Measurements from ENCODE around the gene MYO9A.

DNA sequence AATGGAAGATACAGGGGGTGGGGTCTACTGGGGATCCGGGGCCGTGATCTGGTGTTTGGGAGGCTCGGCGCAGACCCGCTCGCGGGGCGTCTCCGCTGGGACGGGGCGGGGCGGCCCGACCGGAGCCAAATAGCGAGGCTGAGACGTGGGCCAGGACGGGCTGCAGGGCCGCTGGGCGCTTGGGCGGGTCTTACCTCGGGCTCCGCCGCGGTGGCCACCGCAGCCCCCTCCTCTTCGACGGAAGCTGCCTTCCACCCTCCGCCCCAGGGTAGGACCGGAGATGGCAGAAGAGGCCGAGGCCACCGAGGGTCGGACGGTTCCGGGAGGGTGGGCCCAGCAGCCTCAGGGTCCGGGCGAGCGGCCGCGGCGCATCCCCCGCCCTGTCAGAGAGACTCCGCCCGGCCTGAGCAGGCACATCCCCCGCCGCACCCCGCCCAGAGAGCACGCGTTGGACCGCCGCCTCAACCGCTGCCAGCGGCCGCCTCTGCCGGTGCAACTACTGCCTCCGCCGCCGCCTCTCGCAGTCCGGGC is 399 bp downstream of the MYO9A start:
- TF ChIP-seq CTCF (conservative IDR thresholded peaks at IDR 0.05) (no peak), EZH2 (IDR thresholded peaks at IDR 0.05; ENCODE audit: low read depth) (no peak)
